ENCODE measurements around the gene SEMA3F. TPM values are rescaled to one million over a fixed set of nuclear protein-coding genes. Genes with fewer than 3 reads are reported as not detected.

Gene SEMA3F
- total RNA-seq, 3 donors from 2014 or later (not counting 1 experiment from before 2014, with no cell fraction given) = 0.16 to 1.1 (median 0.78) TPM

DNA sequence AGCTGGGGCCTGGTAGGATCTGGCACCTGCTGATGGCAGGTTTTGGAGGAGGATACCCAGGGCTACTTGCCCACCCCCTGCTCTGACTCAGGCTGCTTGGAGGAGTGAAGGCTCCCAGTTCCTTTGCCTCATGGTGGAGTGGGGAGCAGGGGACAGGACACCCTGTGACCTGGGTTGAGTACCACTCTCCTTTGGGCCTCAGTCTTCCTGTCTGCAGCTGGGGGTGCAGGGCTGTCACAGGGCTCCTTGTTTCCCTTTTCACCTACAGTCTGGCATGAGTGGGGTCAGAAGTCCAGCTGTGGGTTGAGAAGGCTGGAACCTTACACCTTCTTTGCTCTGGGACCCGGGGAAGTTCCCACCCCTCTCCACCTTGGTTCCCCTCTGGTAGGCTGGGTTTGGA lies 14.7 kb downstream of the SEMA3F start:
- 60% methylated on average over 1 of the region's 1 CpG for WGBS (ENCODE audit: insufficient coverage)
- TF ChIP-seq, protein P1, sequence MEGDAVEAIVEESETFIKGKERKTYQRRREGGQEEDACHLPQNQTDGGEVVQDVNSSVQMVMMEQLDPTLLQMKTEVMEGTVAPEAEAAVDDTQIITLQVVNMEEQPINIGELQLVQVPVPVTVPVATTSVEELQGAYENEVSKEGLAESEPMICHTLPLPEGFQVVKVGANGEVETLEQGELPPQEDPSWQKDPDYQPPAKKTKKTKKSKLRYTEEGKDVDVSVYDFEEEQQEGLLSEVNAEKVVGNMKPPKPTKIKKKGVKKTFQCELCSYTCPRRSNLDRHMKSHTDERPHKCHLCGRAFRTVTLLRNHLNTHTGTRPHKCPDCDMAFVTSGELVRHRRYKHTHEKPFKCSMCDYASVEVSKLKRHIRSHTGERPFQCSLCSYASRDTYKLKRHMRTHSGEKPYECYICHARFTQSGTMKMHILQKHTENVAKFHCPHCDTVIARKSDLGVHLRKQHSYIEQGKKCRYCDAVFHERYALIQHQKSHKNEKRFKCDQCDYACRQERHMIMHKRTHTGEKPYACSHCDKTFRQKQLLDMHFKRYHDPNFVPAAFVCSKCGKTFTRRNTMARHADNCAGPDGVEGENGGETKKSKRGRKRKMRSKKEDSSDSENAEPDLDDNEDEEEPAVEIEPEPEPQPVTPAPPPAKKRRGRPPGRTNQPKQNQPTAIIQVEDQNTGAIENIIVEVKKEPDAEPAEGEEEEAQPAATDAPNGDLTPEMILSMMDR (IDR thresholded peaks at IDR 0.05) = no peak
- ATAC-seq = no peak
- Mint-ChIP-seq H3K4me3 (no peak overlapping the region), H3K36me3 (no peaks in the 10 kb centered on the region), H3K9me3 (no peaks in the 10 kb centered on the region), H3K27me3 (ENCODE audit: low read depth in 2 of 2) (peaks cover 0 to 2% of the 10 kb centered on the region in 2 donors), H3K4me1 (peaks cover 0 to 4% of the 10 kb centered on the region in 2 donors), H3K27ac (no peak overlapping the region)
- no peaks in the 10 kb centered on the region for H3K36me3 ChIP-seq (ENCODE audit: control insufficient read depth, insufficient read depth, low read length)
- intact Hi-C loops (cut with micrococcal nuclease) = no loop called here
- H3K4me1 ChIP-seq (ENCODE audit: control insufficient read depth, insufficient read depth, low read length) = no peaks in the 10 kb centered on the region
- no peak overlapping the region for H3K27ac ChIP-seq (ENCODE audit: low read length)
- no peaks in the 10 kb centered on the region for H3K9me3 ChIP-seq (ENCODE audit: control insufficient read depth, insufficient read depth, low read length)
- no peak overlapping the region for H3K4me3 ChIP-seq (ENCODE audit: low read length)
- H3K27me3 ChIP-seq (ENCODE audit: control insufficient read depth, insufficient read depth, low read length) = no peaks in the 10 kb centered on the region
- DNase-seq = no peak

GRCh38 chr3:50170689-50171088 lies 15.6 kb downstream of the SEMA3F start:
- Mint-ChIP-seq H3K4me1 (peaks cover 0 to 4% of the 10 kb centered on the region in 2 donors), H3K9me3 (no peaks in the 10 kb centered on the region), H3K36me3 (no peaks in the 10 kb centered on the region), H3K27ac (no peak overlapping the region), H3K27me3 (ENCODE audit: low read depth in 2 of 2) (peaks cover 0 to 2% of the 10 kb centered on the region in 2 donors), H3K4me3 (no peak overlapping the region)
- Histone ChIP-seq H3K9me3 (ENCODE audit: control insufficient read depth, insufficient read depth, low read length) (no peaks in the 10 kb centered on the region), H3K27me3 (ENCODE audit: control insufficient read depth, insufficient read depth, low read length) (no peaks in the 10 kb centered on the region), H3K4me1 (ENCODE audit: control insufficient read depth, insufficient read depth, low read length) (no peaks in the 10 kb centered on the region), H3K36me3 (ENCODE audit: control insufficient read depth, insufficient read depth, low read length) (no peaks in the 10 kb centered on the region), H3K4me3 (ENCODE audit: low read length) (no peak overlapping the region), H3K27ac (ENCODE audit: low read length) (no peak overlapping the region)
- peak in 2 of 3 donors; percentile 52 to 54 for ATAC-seq
- TF ChIP-seq, protein P1 (IDR thresholded peaks at IDR 0.05) = no peak
- intact Hi-C loops (cut with micrococcal nuclease) = no loop called here
- DNase-seq = no peak
- 73% methylated on average over 10 of the region's 10 CpGs for WGBS (ENCODE audit: insufficient coverage)

- H3K4me1 ChIP-seq (ENCODE audit: control insufficient read depth, insufficient read depth, low read length) = no peaks in the 10 kb centered on the region
- H3K27ac Mint-ChIP-seq = no peak overlapping the region
- H3K27me3 ChIP-seq (ENCODE audit: control insufficient read depth, insufficient read depth, low read length) = no peaks in the 10 kb centered on the region
- WGBS (ENCODE audit: insufficient coverage) = 84% methylated on average over 21 of the region's 21 CpGs
- TF ChIP-seq, protein P1 (IDR thresholded peaks at IDR 0.05) = no peak
- H3K4me3 ChIP-seq (ENCODE audit: low read length) = no peak overlapping the region
- H3K27ac ChIP-seq (ENCODE audit: low read length) = no peak overlapping the region
- H3K36me3 ChIP-seq (ENCODE audit: control insufficient read depth, insufficient read depth, low read length) = no peaks in the 10 kb centered on the region
- peaks cover 0 to 2% of the 10 kb centered on the region in 2 donors for H3K27me3 Mint-ChIP-seq (ENCODE audit: low read depth in 2 of 2)
- peaks cover 0 to 4% of the 10 kb centered on the region in 2 donors for H3K4me1 Mint-ChIP-seq
- H3K9me3 ChIP-seq (ENCODE audit: control insufficient read depth, insufficient read depth, low read length) = no peaks in the 10 kb centered on the region
- DNase-seq (no peak), ATAC-seq (no peak)
- no peaks in the 10 kb centered on the region for H3K36me3 Mint-ChIP-seq
- no peaks in the 10 kb centered on the region for H3K9me3 Mint-ChIP-seq
- no peak overlapping the region for H3K4me3 Mint-ChIP-seq
- intact Hi-C loops (cut with micrococcal nuclease) = no loop called here
Observed at GRCh38 chr3:50171540-50172301, 16.6 kb downstream of the SEMA3F start.

All from natural killer cell (primary cell).